ENCODE measurements around the gene WNT8B. TPM values are rescaled to one million over a fixed set of nuclear protein-coding genes. Genes with fewer than 3 reads are reported as not detected.

The WNT8B gene
- total RNA-seq, 1 donor from 2014 or later: not detected

- intact Hi-C loops (cut with DNase I): no loop called here
- DNase-seq (ENCODE audit: low spot score): peak; percentile 82
These were observed 19.5 kb downstream of the WNT8B start for GRCh38 chr10:100482181-100482833.

DNA sequence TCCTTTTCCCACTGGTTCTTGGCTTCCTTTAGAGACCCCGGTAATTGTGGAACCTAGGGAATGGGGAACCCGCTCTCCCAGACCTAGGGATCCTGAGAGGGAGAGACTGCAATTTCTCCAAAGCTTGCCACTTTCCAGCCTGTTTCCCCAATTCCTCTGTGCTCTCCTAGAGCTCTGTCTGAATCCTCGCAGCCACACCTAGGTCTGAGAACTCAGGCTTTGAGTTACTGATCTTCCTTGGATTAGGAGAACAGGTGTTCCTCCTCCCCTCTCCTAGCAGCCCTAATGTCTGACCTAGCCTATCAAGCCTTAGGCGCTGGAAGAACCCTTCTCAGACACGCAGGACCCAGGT, 20.0 kb downstream of the WNT8B start:
- intact Hi-C loops (cut with DNase I): no loop called here

GRCh38 chr10:100483876-100484666, 21.3 kb downstream of the WNT8B start:
- intact Hi-C loops (cut with DNase I): no loop called here
- no peak for DNase-seq (ENCODE audit: low spot score)

More for the DNA sequence above, 20.0 kb downstream of the WNT8B start:
- DNase-seq (ENCODE audit: low spot score): no peak

DNA sequence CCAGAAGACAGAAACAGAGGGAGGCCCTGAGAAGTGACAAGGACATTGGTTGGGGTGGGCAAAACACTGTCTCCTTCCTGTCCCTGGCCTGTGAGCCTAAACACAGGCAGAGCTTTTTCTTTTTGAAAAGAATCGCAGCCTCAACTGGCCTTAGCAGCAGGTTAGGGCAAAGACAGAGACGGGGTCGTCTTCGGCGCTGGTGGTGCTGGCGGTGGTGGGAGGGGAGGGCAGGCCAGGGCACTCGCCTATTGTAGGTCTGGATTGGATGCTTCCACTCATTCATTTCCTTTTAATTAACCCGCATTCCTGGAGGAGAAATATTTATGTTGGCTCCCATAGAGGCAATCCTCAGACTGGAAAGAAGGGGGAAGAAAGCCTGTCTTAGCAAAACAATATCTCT, 22.6 kb downstream of the WNT8B start:
- no peak for DNase-seq (ENCODE audit: low spot score)

GRCh38 chr10:100485801-100486495, 23.1 kb downstream of the WNT8B start:
- intact Hi-C loops (cut with DNase I): no loop called here
- DNase-seq (ENCODE audit: low spot score): no peak

More for the DNA sequence above, 22.6 kb downstream of the WNT8B start:
- intact Hi-C loops (cut with DNase I): no loop called here

DNA sequence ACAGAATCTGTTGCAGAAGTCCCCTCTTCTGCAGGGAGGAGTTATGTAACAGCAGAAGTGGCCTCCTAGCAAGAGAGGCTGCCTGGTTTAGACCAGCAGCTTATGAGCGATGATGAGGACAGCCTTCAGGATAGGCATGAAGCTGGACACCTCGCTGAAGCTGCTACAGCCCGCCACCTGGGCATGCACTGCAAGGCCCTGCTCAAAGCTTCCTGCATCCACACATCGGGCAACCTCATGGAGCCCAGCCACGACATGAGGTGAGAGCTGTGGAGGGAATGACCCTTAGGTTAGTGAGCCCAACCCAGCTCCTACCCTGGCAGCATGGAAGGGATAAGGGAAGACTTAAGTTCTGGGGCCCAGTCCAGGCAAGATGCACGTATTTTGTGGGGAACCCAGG, 24.7 kb downstream of the WNT8B start:
- no peak for DNase-seq (ENCODE audit: low spot score)
- intact Hi-C loops (cut with DNase I): no loop called here

DNA sequence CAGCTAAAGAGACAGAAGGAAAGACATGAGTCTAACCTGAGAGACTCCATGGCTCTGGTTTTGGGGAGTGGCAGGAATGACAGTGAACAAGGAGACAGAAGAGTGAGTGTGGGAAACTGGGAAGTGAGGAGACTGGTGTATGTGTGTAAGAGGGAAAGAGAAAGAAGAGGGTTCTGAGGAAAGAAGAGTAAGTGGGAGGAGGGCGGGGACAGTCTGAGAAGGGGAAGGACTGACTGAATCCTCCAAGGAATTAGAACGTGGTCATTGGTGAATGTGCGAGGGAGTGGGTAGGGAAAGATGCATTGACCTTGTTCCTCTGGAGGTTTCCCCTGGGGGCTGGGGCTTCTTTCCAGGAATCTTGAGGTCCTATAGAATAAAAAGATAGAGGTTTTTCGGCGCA, 26.6 kb downstream of the WNT8B start:
- intact Hi-C loops (cut with DNase I): no loop called here
- no peak for DNase-seq (ENCODE audit: low spot score)

DNA sequence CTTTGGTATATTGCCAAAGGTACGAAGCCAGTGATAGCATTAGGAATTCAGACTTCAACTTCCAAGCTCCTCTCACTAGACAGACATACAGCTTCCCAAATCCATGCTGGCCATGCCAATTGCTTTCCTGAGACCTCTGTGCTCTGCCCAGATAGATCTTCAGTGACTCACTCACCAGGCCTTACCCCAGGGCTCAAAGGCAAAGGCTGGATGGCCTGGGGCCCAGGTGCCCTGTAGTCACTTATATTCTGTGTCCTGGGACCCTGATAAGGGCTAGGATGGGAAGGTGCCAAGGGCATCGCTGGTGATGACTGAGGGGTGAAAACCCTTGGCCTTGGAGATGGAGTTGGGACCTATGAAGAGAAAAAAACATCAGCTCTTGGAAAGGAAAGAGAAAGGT, 27.7 kb downstream of the WNT8B start:
- no peak for DNase-seq (ENCODE audit: low spot score)
- intact Hi-C loops (cut with DNase I): no loop called here

DNA sequence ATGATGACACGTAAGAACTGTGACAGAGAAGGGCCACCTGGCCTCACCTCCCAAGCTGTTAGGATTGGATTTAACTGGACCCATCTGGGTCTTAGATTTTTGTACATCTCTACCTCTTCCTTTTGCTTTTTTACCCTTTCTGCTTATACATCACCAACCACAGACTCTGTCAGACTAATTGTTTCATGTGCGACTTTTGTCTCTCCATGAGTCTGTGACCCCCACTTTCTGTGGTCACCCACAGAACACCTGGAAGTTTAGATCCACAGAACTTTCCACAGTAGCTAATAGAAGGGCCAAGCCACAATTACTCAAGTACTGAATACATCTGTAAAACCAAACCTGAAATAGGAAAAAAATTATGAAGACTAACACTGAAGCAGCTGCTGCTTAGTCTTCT, 33.8 kb downstream of the WNT8B start:
- intact Hi-C loops (cut with DNase I): no loop called here
- DNase-seq (ENCODE audit: low spot score): no peak

DNA sequence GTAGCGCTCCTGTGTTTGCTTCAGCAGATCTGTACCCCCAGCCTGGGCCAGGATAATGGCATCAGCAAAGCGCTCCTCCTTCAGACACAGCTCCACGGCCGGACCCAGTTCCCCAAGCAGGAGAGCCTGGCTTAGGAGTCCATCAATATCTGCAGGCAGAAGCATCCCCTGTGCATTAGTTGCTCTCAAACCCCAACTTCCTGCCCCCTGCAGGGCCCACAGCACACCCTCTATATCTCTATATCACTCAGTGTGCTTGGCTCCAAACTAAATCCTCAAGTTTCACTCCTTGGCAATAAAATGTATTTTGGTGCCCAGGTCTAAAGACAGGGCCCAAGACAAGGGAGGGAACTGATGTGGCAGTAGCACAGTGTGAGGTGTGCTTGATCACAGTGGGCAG, 35.2 kb downstream of the WNT8B start:
- no peak for DNase-seq (ENCODE audit: low spot score)

GRCh38 chr10:100501423-100501822, 38.6 kb downstream of the WNT8B start:
- intact Hi-C loops (cut with DNase I): no loop called here
- DNase-seq (ENCODE audit: low spot score): no peak

More for the DNA sequence above, 35.2 kb downstream of the WNT8B start:
- intact Hi-C loops (cut with DNase I): no loop called here

GRCh38 chr10:100502926-100503494, 40.2 kb downstream of the WNT8B start:
- intact Hi-C loops (cut with DNase I): no loop called here
- DNase-seq (ENCODE audit: low spot score): no peak

GRCh38 chr10:100504096-100504495, 41.3 kb downstream of the WNT8B start:
- DNase-seq (ENCODE audit: low spot score): no peak
- intact Hi-C loops (cut with DNase I): no loop called here

GRCh38 chr10:100505164-100505563, 42.4 kb downstream of the WNT8B start:
- intact Hi-C loops (cut with DNase I): no loop called here
- DNase-seq (ENCODE audit: low spot score): no peak

DNA sequence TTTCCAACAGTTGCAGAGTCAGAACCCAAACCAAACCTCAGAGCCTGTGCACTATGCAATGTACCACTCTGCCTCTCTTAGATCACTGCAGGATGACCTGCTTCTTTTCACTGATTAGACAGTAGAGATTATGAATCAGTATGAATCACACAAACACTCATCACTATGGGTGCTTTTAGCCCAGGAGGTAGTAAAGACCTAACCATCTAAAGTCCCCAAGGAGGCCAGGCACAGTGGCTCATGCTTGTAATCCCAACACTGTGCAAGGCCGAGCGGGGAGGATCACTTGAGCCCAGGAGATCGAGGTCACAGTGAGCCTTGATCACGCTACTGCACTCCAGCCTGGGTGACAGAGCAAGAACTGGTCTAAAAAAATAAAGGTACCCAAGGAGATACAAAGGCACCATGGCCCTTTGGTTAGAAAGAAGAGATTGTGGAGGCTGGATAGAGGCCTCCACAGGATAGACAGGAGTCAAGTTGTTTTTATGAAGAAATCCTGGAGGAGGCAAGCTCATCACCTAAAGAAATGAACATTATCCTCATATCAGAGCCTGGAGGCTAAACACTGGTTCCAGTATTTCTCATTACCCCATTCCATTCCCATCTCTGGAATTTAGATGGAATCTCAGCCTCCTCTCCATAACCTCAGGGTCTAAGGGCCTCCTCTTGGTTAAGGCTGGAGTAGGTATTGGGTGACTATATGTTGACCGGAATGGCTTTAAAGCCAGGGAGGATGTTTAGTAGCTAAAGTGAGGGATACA, 44.0 kb downstream of the WNT8B start:
- DNase-seq (ENCODE audit: low spot score): no peak
- intact Hi-C loops (cut with DNase I): no loop called here

GRCh38 chr10:100507357-100507732, 44.5 kb downstream of the WNT8B start:
- intact Hi-C loops (cut with DNase I): no loop called here
- no peak for DNase-seq (ENCODE audit: low spot score)

DNA sequence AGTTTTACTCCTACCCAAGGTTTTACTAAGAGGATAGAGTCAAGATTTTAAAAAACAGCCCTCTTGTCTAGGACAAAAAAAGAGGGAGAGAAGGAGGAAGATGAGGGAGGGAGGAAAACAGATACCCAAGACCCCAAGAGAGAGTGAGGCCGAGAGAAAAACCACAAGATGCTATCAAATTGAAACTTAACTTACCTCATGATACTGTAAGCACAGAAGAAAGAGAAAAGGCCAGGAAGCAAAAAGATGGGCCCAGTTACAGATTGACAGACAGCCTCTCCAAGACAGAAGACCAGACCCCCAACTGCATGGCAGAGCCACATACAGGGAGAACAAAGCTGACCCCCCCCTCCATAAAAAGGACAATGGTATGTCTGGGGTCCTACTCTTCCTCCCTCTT, 45.5 kb downstream of the WNT8B start:
- no peak for DNase-seq (ENCODE audit: low spot score)
- intact Hi-C loops (cut with DNase I): no loop called here

DNA sequence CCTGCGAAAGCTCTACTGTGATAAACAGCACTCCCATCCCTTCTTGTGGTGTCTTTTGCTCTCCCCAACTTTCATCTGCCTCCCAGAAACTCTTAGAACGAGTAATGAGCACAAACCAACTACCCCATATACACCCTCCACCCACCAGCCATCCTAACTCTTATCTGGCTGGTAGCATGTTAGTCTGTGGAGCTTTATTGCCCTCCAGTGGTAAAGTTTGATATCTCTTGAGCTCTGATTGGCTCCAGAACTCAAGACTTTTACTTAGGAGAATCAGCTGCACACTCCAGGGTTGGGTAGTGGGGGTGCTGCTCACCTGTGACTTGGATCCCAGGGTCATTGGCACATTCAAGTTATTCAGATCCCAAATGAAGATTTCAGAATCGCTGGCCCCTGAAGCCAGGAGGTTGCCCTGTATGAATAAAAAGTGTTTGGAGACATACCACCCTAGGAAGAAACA, 45.9 kb downstream of the WNT8B start:
- DNase-seq (ENCODE audit: low spot score): no peak
- intact Hi-C loops (cut with DNase I): no loop called here

GRCh38 chr10:100509241-100509840, 46.5 kb downstream of the WNT8B start:
- DNase-seq (ENCODE audit: low spot score): no peak

More at GRCh38 chr10:100509241-100509840, 46.5 kb downstream of the WNT8B start:
- intact Hi-C loops (cut with DNase I): no loop called here

All from cardiac septum (tissue), 1 donor.